Skin of body (tissue), 2 donors: ENCODE data around the gene PPFIA2. TPM values are rescaled to one million over a fixed set of nuclear protein-coding genes. Genes with fewer than 3 reads are reported as not detected.
"Not testable (repeated sequence)": the region's sequence is repeated elsewhere in the genome, so short reads cannot be mapped to it uniquely, and the experiment has no call there.

Source experiments
- DNase-seq: peaks from one replicate; lab custom pipeline; 2025; lab: John Stamatoyannopoulos, UW
- total RNA-seq: library from RNA; depleted of rRNA; stranded (reverse); fragments of >200 nt; gene quantifications from one replicate; pipeline ENCODE4 v1.2.3, GENCODE V29; 2014

Gene PPFIA2
- total RNA-seq, 1 donor from 2014 or later: 1.6 TPM

- no peak for DNase-seq
Observed at GRCh38 chr12:81211306-81211705, 547.8 kb downstream of the PPFIA2 start.

DNA sequence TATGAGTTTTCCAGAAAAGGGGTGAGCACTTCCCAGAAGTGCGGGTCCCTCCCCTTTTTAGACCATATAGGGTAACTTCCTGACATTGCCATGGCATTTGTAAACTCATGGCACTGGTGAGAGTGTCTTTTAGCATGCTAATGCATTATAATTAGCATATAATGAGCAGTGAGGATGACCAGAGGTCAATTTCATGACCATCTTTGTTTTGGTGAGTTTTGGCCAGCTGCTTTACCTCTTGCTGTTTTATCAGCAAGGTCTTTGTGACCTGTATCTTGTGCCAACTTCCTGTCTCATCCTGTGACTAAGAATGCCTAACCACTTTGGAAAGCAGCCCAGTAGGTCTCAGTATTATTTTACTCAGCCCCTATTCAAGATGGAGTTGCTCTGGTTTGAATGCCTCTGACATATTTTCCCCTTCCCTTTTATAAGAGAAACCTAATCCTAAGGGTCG, 549.4 kb downstream of the PPFIA2 start:
- DNase-seq: not testable (repeated sequence)

DNA sequence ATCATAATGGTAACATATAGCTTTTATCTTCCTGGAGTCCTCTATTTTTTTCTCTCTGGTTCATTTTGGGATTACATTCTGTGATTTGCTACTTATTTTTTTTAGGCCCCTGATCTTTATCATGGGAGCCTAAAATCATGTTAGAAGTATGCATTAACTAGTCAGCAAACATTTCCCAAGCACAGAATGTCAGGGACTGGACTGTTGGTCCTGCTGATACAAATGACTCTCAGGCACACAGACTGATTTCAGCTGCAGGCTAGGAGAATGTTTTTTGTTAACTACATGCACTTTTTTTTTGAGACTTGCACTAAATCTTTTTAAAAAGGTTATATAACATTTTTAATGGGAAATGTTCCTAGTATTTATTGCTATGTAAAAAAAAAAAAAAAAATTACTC, 550.1 kb downstream of the PPFIA2 start:
- DNase-seq: no peak

- DNase-seq: peak; percentile 44
Observed at GRCh38 chr12:81208187-81208911, 550.8 kb downstream of the PPFIA2 start.
